GM12865 (cell line): Measurements from ENCODE around the gene PLSCR4.
"Not testable (repeated sequence)": the region's sequence is repeated elsewhere in the genome, so short reads cannot be mapped to it uniquely, and the experiment has no call there.

ENCODE experiments used
- DNase-seq: peaks from one replicate; pipeline ENCODE4 v3.0.0; 2010; ENCODE audit warnings: low read depth
- H3K4me3 ChIP-seq: 2 replicates; pipeline ENCODE4 v1.5.1; 2011; ENCODE audit warnings: mild to moderate bottlenecking, low read depth, low read length, control low read depth
- CTCF ChIP-seq: IDR thresholded peaks from 2 replicates; pipeline ENCODE4 v1.5.1; 2011; ENCODE audit warnings: low read length, control low read depth, low read depth, inconsistent platforms; ENCODE audit not compliant: insufficient read depth; ENCODE audit errors: missing control alignments

PLSCR4 gene

GRCh38 chr3:146246526-146246925 lies 4.4 kb downstream of the PLSCR4 start:
- no peak for DNase-seq

GRCh38 chr3:146243559-146243958 lies 7.3 kb downstream of the PLSCR4 start:
- no peak for DNase-seq
- no peak for TF ChIP-seq CTCF
- no peak overlapping the region for H3K4me3 ChIP-seq

More at GRCh38 chr3:146246526-146246925, 4.4 kb downstream of the PLSCR4 start:
- no peak for TF ChIP-seq CTCF
- no peak overlapping the region for H3K4me3 ChIP-seq

GRCh38 chr3:146241523-146242240 lies 9.2 kb downstream of the PLSCR4 start:
- no peak for DNase-seq
- no peak for TF ChIP-seq CTCF
- no peak overlapping the region for H3K4me3 ChIP-seq

DNA sequence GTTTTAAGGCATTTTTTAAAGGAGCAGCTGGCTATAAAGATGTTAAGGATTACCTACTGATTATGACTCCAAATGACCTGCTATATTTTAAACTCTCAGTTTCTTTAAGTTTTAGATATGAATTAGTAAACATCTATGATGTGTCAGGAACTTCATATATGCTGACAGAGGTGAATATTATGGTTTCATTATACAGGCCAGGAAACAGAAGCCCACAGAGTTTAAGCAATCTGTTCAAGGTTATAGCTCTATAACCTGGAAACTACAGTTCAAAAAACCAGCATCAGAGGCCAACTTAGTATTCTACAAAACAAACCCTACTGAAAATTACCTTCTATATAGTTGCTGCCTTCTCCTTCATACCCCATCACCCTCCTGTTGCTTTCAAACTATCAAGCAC lies 17.4 kb downstream of the PLSCR4 start:
- H3K4me3 ChIP-seq: no peak overlapping the region
- DNase-seq: no peak
- no peak for TF ChIP-seq CTCF

- no peak for DNase-seq
- TF ChIP-seq CTCF: no peak
- no peak overlapping the region for H3K4me3 ChIP-seq
Measured at GRCh38 chr3:146227486-146227885, 23.4 kb downstream of the PLSCR4 start.

GRCh38 chr3:146226881-146227280 lies 24.0 kb downstream of the PLSCR4 start:
- DNase-seq: no peak
- H3K4me3 ChIP-seq: no peak overlapping the region
- TF ChIP-seq CTCF: no peak

- not testable (repeated sequence) for H3K4me3 ChIP-seq, DNase-seq
Measured at GRCh38 chr3:146225458-146225857, 25.4 kb downstream of the PLSCR4 start.
